Daoy (cell line): ENCODE data around the gene ZDHHC6. TPM values are rescaled to one million over a fixed set of nuclear protein-coding genes. Genes with fewer than 3 reads are reported as not detected.
"Not testable (repeated sequence)": the region's sequence is repeated elsewhere in the genome, so short reads cannot be mapped to it uniquely, and the experiment has no call there.

Source experiments
- DNase-seq: peaks from one replicate; pipeline ENCODE4 v3.0.0-alpha.2; 2015; ENCODE audit warnings: low read depth
- total RNA-seq: library from RNA; depleted of rRNA; stranded (reverse); fragments of >200 nt; shearing (Covaris generic); gene quantifications from 2 replicates; pipeline ENCODE4 v1.2.3, GENCODE V29; 2014; rRNA removed

The ZDHHC6 gene
- total RNA-seq, 1 experiment from 2014 or later, result 26.3 TPM

DNA sequence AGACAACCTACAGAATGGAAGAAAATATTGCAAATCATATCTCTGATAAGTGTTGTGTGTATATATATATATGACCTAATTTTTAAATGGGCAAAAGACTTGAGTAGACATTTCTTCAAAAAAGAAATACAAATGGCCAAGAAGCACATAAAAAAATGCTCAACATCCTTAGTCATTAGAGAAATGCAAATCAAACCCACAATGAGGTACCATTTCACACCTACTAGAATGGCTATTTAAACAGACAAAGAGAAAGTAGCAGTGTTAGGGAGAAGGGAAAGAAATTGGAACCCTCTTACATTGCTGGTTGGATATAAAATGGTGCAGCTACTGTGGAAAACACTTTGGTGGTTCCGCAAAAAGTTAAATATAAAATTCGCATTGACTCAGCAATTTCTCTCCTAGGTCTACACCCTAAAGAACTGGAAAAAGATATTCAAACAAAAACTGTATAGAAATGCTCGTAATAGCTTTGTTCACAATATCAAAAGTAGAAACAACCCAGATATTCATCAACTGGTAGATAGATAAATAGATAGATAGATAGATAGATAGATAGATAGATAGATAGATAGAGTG lies 56.5 kb downstream of the ZDHHC6 start:
- no peak for DNase-seq

DNA sequence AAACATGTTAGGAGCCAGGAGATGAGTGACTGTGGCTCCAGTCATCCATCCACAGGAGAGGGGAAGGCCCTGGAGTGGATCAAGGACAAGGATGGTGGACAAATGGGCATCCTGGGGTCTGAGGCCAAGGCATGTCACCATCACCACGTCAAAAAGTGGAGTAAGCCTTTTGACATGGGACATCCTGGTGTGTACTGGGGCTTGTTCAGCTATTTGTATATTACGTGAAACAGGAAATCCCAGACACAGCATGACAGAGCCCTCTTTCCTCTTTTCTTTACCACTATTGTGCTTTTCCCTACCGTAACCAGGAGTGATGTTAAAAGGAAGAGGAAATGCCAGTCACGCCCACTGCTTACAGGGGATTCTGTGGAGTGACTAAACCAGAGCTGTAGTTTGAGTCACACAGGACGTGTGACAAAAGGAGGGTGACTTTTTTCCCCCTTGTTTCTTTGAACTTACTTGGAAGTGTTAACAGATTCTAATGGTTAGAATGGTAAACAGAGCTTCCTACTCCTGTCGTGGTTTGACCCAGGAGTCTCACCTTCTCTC lies 57.4 kb downstream of the ZDHHC6 start:
- peak; percentile 82 for DNase-seq

DNA sequence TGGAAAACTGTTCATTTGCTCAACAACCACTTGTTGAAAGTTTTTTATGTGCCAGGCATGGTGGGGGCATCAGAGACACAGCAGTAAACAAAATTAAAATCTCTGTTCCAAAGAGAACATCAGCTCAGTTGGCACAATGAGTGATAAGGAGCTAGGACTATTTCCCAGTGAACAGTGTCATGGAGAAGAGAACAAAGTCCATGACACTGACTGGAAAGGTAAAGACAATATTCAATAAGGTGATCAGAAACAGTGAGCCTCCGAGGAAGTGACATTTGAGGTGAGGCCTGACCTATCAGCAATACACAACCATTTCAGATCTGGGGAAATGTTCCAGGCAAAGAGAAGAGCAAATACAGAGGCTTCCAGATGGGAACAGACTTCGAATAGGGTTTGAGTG lies 58.2 kb downstream of the ZDHHC6 start:
- DNase-seq, result no peak

DNA sequence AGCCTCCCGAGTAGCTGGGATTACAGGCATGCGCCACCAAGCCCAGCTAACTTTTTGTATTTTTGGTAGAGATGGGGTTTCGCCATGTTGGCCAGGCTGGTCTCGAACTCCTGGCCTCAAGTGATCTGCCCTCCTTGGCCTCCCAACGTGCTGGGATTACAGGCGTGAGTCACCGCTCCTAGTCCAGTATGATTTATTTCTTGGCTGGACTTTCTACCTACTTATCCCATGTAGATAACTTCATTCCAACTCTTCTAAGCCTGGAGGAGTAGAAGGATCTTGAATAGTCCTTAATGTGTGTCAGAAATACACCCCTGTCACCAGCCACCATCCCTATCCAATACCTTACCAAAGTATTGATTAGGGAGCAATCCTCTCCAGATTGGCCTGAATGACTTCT lies 58.7 kb downstream of the ZDHHC6 start:
- not testable (repeated sequence) for DNase-seq

DNA sequence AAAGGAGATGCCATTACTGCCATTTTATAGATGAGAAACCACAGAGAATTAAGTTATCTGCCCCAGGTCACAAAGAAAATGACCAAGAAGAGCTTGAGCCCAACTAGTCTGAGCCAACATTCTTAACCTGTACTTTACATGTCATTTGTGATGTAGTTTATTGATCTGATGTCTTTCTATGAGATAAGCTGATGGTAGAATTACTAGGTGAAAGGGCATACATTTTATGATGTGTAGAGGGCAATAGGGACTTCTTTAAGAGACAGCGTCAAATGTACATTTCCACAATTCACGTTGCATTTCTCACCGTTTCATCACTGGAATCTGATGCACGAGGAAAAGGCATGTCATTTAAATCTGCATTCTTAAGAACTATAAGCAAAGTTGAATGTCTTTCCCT lies 61.5 kb downstream of the ZDHHC6 start:
- no peak for DNase-seq

DNA sequence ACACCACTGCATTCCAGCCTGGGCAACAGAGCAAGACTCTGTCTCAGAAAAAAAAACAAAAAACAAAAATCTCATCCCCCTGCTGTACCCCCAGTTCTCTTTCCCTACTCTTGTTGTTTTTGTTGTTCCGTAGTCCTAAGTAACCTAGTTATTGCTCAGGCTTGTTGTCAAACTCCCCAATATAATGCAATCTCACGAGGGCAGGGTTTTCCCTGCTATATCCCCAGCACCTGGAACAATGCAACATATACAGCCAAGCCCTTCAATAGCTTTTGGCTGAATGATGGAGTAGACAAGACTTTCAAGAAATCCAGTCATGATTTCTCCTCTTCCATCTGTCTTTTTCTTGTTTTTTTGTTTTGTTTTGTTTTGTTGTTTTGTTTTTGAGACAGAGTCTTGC lies 62.6 kb downstream of the ZDHHC6 start:
- no peak for DNase-seq

DNA sequence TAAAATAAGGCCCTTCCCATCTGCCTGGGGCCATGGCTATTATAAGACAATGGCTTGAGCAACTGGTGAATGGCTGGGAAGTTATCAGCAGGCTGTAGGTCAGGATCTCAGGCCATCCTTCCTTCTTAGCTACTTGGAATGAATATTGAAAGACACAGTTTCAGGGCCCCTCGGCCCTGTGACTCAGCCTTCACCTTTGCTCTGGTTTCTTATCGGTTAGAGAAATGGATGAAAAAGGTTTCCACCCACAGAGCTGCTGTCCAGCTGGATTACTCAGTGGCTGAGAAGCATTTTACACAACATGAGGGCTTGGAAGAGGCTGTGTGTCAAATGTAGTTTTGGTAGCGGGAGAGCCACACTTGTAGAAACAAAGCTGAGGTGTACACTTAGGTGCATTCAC lies 63.4 kb downstream of the ZDHHC6 start:
- DNase-seq, result peak; percentile 76

DNA sequence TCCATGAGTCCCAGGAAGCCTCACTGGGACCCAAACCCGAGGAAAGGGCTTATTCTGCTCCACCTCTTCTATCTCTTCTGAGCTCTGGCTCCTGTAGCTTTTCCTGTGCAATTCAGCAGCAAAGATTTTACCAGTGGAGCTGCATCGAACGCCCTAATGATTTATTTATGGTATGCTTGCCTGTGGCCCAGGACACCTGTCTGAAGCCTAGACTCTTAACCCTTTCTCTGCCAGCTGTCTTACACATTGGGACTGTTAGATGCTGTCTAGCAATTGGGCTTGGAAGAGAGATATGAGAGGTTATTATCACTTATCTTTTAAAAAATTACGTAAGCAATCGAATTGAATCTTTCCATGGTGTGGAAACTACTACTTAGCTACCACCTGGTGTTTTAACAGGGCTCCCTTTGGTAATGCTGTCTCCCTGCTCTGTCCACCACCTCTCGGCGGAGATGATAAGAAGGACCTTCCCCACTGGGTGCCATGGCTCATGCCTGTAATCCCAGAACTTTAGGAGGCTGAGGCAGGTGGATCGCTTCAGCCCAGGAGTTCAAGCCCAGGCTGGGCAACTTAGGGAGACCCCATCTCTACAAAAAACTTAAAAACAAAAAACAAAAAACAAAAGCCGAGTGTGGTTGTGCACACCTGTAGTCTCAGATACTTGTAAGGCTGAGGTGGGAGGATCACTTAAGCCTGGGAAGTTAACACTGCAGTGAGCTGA lies 64.0 kb downstream of the ZDHHC6 start:
- DNase-seq, result no peak

Other genes with a start within 250 kb of the ZDHHC6 start
- not detected in 2 replicates for gene TECTB, start 163.5 kb downstream of the ZDHHC6 start, total RNA-seq
- gene ACSL5, start 72.8 kb downstream of the ZDHHC6 start, total RNA-seq, result 16.1 and 18.3 TPM in 2 replicates
- gene VTI1A, start 301 bp upstream of the ZDHHC6 start, total RNA-seq, result 15.7 and 42.4 TPM in 2 replicates